Measurements from ENCODE around the gene GPR78.

GPR78 gene

DNA sequence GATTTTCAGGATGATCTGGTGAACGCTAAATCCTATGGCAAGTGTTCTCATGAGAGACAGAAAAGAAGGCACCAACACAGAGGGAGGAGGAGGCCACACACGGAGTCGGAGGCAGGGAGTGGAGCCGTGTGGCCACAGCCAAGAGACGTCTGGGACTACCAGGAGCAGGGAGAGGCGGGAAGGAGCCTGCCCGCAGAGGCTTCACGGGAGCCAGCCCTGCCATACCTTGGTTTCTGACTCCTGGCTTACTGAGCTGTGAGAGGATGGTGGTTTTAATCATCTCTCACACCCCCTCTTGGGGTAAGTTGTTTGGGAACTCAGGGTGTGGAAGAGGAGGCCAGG, 33.5 kb upstream of the GPR78 start:
- no peak for DNase-seq (ENCODE audit: low read depth in 2 of 2, low spot score in 1 of 2)

DNA sequence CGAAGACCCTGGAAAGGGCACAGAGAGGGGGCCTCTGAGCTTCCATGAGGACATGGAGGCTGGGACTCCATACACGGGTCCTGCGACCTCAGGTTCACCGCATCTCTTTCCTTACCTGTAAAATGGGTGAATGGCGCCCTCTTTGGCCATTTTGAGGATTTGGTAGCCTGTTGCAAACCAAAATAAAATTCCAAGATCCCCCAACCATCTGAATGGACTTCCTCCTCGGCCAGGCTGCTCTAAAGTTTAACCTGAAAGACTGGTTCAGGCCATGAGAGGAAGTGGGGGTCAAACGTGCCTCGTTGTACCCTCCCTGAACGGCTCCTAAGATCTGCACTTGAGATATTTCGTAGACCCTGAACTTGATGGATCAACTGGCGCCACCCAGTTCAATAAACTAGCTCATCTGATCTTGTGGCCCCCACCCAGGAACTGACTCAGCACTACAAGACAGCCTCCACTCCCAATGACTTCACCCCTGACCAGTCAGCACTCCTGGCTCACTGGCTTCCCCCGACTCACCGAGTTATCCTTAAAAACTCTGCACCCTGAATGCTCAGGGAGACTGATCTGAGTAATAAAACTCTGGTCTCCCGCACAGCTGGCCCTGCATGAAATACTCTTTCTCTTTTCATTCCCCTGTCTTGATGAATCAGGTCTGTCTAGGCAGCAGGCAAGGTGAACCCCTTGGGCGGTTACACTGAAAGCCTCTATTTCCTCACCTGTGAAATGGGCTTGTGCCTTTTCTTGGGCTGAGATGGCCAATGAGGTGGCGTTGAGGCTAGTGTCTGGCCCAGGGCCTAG, 32.9 kb upstream of the GPR78 start:
- DNase-seq (ENCODE audit: low read depth in 2 of 2, low spot score in 1 of 2), result no peak

DNA sequence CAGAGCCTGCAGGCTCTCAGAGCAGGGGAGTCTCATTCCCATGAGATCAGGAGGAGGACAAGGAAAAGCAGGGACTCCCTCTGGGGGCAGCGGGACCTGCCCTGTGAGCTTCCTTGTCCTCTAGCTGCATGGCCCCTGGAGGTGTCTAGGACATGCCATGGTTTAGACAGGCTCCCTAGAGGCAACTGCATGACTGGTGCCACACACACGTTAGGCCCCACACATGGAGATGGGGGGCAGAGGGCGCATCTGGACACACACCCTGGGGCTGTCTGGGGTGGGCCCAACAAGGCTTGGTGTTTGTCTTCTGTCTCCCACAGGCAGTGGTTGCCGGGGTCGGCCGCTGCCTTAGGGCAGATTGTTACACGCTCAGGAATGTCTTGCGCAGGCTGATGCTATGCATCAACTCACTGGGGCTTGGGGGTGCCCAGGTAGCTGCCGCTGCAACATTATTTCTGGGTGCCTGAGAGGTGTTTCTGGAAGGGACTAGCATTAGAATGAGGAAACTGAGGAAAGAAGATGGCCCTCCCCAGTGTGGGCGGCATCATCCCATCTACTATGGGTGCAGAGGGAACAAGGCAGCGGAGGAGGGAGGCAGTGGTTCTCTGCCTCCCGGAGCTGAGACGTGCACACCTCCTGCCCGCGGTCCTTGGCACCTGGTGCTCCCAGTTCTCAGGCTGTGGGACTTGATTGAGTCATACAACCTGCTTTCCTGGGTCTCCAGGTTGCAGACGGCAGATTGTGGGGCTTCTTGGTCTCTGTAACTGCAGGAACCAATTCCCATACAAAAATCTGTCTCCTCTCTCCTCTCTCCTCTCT, 32.1 kb upstream of the GPR78 start:
- DNase-seq (ENCODE audit: low read depth in 2 of 2, low spot score in 1 of 2), result no peak

DNA sequence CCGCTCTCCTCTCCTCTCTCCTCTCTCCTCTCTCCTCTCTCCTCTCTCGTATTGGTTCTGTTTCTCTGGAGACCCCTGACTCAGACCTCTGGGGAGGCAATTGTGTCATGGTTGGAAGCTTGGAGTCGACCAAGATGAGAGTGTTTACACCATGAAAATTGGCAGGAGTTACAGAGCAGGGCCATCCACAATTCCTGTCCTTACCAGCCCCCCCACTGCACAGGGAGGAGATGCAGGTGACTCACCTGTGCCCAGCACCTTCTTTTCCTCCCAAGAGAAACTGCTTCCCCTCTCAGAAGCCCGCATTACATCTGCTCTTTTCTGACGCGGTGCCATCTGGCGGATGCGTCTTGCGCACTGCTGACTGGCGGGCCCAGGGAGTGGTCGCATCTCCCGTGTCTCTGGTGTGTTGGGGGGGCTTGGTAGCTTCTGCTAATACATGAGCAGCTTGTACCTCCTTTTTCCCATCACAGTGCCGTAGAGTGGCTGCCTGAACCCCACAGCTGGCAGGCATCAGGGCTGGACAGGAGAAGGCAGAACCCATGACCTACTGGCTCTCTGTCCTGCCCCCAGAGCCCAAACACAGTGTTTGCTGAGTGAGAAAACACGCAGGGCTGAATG, 31.4 kb upstream of the GPR78 start:
- DNase-seq (ENCODE audit: low read depth in 2 of 2, low spot score in 1 of 2), result no peak

DNA sequence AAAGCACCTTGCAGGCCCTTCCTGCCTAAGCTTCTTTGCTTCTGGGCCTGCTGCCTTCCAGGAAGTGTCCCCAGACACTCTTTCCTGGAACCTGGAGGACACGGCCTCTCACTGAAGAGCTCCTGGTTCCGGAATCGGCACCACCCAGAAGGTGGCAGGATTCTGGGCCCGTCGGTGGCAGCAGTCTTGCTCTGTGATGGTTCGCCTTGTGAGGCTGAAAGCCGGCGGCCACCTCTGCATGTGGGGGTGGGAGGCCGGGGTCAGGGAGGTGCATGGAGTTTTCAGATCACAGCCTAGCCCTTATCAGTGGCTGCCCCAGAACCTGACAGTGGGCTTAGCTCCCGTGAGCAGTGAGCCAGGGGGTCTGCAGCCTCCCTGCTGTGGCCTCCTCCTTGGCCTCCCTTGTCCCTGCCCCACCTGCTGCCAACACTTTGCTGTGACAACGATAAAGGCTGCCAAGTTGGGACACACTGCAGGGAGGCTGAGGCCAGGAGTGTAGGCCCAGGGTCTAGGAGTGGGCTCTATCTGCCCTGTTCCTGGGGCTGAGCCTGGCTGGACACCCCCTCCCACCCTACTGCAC, 30.8 kb upstream of the GPR78 start:
- DNase-seq (ENCODE audit: low read depth in 2 of 2, low spot score in 1 of 2), result no peak

DNA sequence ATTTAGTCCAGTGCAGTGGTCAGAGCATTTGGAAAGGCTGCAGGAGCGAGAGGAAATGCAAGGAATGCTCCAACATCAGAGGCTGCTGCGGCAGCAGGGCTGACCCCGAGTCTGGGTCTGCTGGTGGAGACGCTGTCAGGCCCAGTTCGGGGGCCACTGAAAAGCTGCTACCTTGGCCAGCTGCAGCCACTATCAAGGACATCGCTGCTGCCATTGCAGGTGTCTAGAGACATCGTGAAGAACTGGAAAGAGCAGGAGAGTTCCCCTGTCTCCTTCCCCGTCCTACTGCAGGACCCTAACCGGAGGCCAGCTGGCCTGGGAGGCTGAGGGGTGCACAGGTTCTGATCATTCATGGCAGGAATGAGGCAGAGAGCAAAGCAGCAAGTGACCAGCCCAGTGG, 29.5 kb upstream of the GPR78 start:
- no peak for DNase-seq (ENCODE audit: low read depth in 2 of 2, low spot score in 1 of 2)

DNA sequence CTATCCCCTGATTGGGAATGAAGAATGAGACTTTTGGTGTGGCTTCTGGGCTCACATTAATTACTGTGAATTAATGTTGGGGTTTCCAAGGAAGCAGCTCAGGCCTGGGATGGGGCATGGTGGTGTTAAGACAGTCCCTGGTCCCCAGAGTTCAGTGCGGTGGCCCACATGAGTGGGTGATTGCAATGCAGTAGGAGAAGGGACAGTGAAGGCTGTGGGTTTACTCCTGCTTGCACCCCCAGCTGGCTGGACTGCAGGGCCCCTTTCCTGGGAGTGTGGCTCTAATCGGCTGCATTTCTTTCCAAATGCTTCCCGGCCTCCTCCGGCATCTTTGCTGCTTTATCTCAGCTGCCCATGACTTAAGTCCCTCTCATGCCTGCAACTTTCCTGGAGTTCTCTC, 28.2 kb upstream of the GPR78 start:
- DNase-seq (ENCODE audit: low read depth in 2 of 2, low spot score in 1 of 2), result no peak

DNA sequence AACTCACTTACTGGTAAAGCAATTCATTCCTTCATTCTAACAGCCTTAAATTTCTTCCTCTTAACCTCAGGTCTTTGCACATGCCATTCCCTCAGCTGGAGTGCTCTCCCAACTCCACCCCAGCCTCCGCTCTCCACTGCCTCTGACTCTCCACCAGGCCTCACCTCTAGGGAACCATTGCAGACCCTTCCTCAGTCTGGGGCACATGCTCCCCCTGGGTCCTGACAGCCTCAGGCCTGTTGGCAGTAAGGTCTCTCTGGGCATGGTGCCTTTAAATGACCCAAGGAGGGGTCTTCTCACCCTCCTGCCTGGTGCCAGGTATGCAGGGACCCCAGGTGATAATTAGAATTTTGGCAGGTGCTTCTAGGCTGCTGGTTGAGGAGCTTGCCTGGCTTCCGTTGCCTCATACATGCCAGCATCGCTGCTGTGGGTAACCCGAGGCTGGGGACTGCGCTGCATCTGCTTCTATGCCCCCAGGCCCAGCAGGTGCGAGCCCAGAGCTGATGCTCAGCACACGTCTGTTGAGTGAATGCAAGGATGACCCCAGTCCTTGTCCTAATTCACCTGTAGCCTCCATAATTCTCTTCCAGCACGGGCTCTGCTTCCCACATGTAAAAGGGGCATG, 27.5 kb upstream of the GPR78 start:
- DNase-seq (ENCODE audit: low read depth in 2 of 2, low spot score in 1 of 2), result no peak

DNA sequence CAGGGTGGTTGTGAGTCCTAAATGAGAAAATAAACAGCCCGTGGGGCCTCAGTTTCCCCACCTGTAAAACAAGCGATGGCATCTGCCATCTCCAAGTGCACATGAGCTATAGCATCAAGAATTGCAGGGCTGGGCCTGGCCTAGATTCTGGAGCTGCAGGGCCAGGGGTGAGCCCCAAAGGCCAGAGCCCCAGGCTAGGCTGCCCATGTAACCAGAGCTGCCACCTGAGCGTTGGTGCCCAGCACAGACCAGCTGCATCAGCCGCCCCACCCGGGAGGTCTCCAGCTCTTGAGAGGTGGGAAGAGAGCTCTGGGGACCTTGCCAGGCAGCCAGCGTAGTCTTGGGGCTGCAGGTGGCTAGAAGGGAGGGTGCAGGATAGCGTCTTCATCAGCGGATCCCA, 27.0 kb upstream of the GPR78 start:
- no peak for DNase-seq (ENCODE audit: low read depth in 2 of 2, low spot score in 1 of 2)

DNA sequence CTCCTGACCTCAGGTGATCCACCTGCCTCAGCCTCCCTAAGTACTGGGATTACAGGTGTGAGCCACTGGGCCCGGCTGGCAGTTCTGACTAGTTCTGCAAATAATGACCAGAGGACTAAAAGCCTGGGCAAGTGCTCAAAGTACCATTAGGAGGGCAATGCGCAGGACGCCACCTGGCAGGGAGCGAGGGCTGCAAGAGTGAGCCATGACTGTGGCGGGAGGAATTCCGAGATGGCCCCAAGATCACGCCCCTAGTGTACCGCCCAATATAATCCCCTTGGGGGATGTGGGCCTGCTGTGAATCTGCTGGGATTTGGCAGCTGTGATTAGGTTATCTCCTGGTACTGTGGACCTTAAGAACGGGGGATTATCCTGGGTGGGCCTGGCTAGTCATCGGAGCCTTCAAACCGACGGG, 26.2 kb upstream of the GPR78 start:
- DNase-seq (ENCODE audit: low read depth in 2 of 2, low spot score in 1 of 2), result no peak

DNA sequence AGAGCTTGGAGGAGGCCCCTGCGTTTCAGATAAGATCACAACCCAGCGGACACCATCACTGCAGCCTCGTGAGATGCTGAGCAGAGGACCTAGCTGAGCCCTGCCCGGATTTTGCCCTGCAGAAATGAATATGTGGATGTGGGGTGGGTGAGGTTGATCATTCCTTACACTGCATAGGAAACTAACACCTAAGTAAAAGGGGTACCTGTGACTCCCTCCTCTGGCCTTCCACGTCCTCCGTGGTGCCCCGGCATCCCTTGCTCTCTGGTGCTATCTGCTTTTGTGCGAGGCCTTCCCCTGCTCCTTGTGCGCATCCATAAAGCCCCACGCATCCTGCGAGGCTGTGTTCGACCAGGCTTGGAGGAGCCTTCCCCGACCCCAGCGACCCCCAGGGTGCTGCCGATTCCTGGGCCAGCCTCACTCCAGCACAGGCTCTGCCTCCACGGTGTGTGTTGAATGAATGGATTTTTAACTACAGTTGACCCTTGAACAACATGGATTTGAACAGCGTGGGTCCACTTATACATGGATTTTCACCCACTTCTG, 25.6 kb upstream of the GPR78 start:
- no peak for DNase-seq (ENCODE audit: low read depth in 2 of 2, low spot score in 1 of 2)

DNA sequence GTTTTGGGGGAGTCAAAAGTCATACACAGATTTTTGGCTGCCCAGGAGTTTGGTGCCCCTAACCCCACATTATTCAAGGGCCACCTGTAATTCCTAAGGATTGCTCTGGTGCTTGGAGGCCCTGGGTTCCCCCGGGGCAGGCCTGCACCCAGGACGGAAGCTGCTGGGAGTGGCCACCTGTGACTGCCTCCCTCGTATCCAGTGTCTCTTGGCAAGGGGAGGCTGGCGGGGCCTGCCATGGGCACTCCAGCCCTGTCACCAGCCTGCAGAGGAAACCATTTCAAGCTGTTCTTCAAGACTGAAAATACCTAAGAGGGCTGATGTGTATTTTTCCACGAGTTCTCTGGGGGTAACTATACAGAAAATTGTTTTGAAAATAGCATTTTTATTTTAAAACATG, 24.5 kb upstream of the GPR78 start:
- DNase-seq (ENCODE audit: low read depth in 2 of 2, low spot score in 1 of 2), result no peak

DNA sequence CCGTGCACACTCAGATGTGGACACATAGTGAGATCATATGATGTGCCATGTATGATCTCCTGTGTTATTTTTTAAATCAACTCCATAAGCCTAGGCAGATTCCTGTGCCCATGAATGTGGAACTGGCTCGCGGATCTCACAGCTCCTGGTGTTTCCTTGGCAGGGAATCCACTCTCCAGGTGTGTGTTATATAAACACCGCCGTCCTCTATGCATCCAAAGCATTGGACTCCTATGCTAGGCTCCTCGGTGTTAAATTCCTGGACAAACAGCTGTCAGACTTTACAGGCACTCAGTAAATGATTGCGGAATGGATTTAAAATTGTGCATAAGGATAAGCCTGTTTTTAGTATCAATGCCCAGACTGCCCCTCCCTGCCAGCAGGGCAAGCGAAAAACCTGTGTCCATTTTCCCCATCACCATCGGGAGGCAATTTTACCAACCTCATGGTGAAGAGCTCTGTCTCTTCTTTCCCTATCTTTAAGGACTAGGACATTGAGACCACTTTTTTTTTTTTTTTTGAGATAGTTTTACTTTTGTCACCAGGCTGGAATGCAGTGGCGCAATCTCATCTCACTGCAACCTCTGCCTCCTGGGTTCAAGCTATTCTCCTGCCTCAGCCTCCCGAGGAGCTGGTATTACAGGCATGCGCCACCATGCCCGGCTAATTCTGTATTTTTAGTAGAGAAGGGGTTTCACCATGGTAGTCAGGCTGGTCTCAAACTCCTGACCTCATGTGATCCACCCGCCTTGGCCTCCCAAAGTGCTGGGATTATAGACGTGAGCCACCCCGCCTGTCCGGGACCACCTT, 23.6 kb upstream of the GPR78 start:
- DNase-seq (ENCODE audit: low read depth in 2 of 2, low spot score in 1 of 2), result no peak

DNA sequence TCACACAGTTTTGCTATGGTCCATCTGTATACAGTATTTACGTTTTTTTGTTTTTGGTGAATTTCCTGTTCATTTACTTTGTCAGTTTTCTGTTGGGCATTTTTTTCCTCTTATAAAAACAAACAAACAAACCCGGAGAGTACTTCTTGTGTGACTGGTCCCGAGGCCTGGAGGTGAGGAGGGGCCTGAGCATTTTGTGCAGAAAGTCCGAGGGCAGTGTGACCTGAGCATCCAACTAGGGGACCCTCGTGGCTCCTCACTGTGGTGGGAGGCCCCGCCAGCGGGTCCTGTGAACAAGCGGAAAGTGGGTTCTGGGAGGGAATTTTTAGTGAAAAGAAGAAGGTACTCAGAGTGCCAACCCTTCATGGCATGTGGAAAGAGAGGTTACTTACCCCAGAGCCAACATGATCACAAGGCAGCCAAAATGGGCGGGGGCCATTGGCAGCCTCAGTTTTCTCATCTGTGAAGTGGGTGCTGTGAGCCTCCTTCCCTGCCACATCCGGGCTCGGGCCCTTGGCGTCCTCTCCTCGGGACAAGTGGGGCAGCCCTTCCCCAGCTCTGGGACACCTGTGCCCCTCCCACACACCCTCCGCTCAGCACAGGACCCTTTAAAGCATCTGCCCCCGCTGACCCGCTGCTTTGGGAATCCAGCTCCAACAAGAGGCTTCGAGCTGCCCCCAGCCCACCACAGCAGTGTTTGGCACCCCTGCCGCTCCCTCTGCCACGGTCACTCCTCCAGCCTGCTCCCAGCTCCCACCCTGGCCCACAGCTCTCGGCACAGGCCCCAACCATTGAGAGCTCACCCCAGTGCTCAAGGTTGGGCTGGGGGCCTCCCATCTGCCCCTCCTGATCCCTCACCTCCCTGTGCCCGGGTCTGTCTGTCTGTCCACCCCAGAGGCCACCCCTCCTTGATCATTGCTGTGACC, 22.8 kb upstream of the GPR78 start:
- no peak for DNase-seq (ENCODE audit: low read depth in 2 of 2, low spot score in 1 of 2)

DNA sequence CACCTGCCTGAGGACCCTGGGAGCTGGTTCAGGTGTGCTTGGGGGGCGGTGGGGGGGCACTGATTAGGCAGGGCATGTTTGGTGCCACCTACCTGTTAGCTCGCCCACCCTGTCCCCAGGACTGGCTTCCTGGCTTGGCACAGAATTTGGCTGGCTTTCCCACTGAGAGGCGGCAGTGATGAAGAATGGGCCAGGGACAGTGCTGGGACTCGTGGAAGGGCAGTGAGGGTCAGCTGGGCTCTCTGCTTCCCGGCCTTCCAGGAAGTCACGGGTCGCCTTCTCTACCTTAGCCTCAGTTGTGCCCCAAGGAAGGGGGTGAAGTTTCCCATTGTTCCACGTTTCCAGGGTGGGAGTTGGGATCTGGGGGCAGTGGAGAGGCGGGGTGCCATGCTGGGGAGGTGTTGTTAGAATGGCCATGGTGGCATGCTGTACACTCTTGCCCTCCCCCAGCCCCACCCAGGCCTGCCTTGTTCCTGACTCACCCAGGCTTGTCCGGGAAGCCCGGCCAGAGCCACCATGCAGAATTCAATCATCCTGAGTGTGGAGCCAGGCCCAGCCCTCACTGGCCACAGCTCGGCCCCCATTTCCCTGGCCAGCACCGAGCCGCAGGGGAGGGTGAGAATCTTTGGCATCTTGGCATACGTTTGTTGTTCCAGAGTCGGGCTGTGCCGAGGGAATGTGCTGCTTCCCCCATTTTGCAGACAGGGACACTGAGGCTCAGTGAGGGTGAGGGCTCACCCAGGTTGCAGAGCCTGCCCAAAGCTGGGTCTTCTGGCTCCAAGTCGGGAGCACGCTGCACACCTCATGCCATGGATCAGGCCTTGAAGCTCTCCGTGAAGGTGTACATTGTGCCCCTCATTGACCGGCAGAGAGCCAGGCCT, 21.9 kb upstream of the GPR78 start:
- no peak for DNase-seq (ENCODE audit: low read depth in 2 of 2, low spot score in 1 of 2)

DNA sequence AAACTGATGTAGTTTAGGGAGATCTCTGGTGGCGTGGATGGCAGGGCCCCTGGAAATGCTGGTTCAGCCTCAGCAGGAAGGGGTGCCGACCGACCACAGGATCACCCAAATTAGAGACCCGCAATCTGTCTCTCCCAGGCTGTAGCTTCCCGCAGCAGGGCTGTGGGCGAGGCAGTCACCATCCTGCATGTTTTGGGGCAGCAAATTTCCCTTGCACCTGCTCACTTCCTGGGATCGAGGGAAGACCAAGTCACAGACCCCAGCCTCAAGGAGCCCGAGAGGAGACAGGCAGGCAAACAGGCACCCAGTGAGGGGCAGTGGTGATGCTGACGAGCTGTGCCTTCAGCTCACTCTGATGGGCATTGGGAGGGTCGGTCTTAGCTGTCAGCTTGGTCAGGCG, 21.2 kb upstream of the GPR78 start:
- DNase-seq (ENCODE audit: low read depth in 2 of 2, low spot score in 1 of 2), result no peak

DNA sequence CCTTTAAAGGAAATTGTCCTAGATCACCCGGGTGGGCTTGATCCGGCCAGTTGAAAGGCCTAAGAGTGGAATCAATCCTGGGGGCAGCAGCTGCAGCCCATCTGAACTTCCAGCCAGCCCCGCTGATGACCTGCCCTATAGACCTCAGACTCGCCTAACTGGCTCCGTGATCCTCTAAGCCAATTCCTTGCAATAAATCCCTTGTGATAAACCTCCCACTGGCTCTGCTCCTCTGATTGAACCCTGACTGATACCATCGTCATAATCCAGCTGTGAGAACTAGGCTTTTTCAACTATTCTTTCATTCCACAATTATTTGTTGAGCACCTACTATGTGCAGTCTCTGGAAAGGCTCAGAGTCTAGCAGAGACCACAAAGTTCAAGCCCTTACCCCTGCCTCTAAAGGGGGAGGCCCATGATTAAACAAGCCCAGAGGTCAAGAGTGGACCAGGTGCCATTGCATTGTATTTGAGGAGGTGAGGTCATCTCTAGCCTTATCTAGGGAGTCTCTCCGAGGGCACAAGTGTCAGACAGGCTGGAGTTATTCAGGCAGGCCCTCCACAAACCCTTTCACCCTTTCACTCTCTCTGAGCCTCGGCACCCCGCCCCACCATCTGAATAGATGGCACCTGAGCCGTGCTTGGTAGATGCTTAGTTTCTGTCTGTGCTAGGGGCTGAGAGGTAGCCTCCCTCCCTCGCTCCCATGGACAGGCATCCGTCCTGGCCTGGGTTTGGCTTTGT, 20.5 kb upstream of the GPR78 start:
- DNase-seq (ENCODE audit: low read depth in 2 of 2, low spot score in 1 of 2), result no peak
